Pulmonary artery endothelial cell (primary cell): ENCODE measurements around the gene GPC5. TPM values are rescaled to one million over a fixed set of nuclear protein-coding genes. Genes with fewer than 3 reads are reported as not detected.

Experiments
- DNase-seq: peaks from one replicate; pipeline ENCODE4 v3.0.0-alpha.2; 2011; ENCODE audit warnings: low read depth, low spot score
- total RNA-seq: library from RNA; depleted of rRNA; stranded (reverse); fragments of >200 nt; gene quantifications from 2 replicates; pipeline ENCODE4 v1.2.3, GENCODE V29; 2014

GPC5 gene
- total RNA-seq, 1 donor from 2014 or later: not detected

- no peak for DNase-seq
Measured at GRCh38 chr13:91534996-91535395, 136.6 kb downstream of the GPC5 start.

- DNase-seq: no peak
Measured at GRCh38 chr13:91537376-91537775, 139.0 kb downstream of the GPC5 start.

- no peak for DNase-seq
Measured at GRCh38 chr13:91539286-91540157, 141.1 kb downstream of the GPC5 start.

GRCh38 chr13:91540158-91540736 is 141.8 kb downstream of the GPC5 start:
- no peak for DNase-seq

- no peak for DNase-seq
Measured at GRCh38 chr13:91544723-91545122, 146.3 kb downstream of the GPC5 start.

GRCh38 chr13:91546900-91547299 is 148.5 kb downstream of the GPC5 start:
- DNase-seq: no peak

- no peak for DNase-seq
Measured at GRCh38 chr13:91553584-91553983, 155.2 kb downstream of the GPC5 start.

- no peak for DNase-seq
Measured at GRCh38 chr13:91554101-91554500, 155.7 kb downstream of the GPC5 start.

GRCh38 chr13:91557328-91558090 is 159.1 kb downstream of the GPC5 start:
- DNase-seq: no peak

GRCh38 chr13:91563799-91564198 is 165.4 kb downstream of the GPC5 start:
- no peak for DNase-seq

- no peak for DNase-seq
Measured at GRCh38 chr13:91564396-91564795, 166.0 kb downstream of the GPC5 start.

GRCh38 chr13:91565296-91565695 is 166.9 kb downstream of the GPC5 start:
- DNase-seq: no peak

GRCh38 chr13:91567485-91568207 is 169.2 kb downstream of the GPC5 start:
- DNase-seq: no peak

GRCh38 chr13:91571681-91572080 is 173.3 kb downstream of the GPC5 start:
- DNase-seq: no peak

GRCh38 chr13:91572439-91572838 is 174.0 kb downstream of the GPC5 start:
- no peak for DNase-seq

GRCh38 chr13:91572944-91573598 is 174.7 kb downstream of the GPC5 start:
- DNase-seq: no peak

- DNase-seq: no peak
Measured at GRCh38 chr13:91574766-91575165, 176.3 kb downstream of the GPC5 start.

- DNase-seq: no peak
Measured at GRCh38 chr13:91576590-91576989, 178.2 kb downstream of the GPC5 start.

GRCh38 chr13:91579320-91579719 is 180.9 kb downstream of the GPC5 start:
- DNase-seq: no peak

GRCh38 chr13:91580749-91581148 is 182.3 kb downstream of the GPC5 start:
- DNase-seq: no peak

- DNase-seq: no peak
Measured at GRCh38 chr13:91586609-91587008, 188.2 kb downstream of the GPC5 start.
